A673 (cell line): ENCODE measurements around the gene ACAT2.
"Not testable (repeated sequence)": the region's sequence is repeated elsewhere in the genome, so short reads cannot be mapped to it uniquely, and the experiment has no call there.

ENCODE experiments used
- EZH2 ChIP-seq: fragments of 200-600 bp; sonication (generic); IDR thresholded peaks from 2 replicates; pipeline ENCODE4 v1.6.1; 2017; ENCODE audit warnings: borderline replicate concordance, low read depth, mild to moderate bottlenecking, mixed read lengths, antibody characterized with exemption, low read length; ENCODE audit not compliant: poor library complexity, severe bottlenecking
- TF ChIP-seq, protein P1 (sequence below): fragments of 300-800, 200-600 bp; sonication (generic); conservative IDR thresholded peaks from 2 replicates; pipeline ENCODE4 v1.5.1; 2017; ENCODE audit warnings: low read depth, mild to moderate bottlenecking, antibody characterized with exemption, low read length, moderate library complexity, mixed read lengths

DNA sequence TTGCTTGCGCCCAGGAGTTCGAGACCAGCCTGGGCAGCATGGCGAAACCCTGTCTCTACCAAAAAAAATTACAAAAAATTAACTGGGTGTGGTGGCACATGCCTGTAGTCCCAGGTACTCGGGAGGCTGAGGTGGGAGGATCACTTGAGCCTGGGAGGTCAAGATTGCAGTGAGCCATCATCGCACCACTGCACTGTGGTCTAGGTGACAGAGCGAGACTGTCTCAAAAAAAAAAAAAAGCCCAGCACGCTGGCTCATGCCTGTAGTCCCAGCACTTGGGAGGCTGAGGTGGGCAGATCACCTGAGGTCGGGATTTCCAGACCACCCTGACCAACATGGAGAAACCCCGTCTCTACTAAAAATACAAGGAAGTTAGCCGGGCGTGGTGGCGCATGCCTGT lies 28.4 kb upstream of the ACAT2 start:
- TF ChIP-seq, protein P1, sequence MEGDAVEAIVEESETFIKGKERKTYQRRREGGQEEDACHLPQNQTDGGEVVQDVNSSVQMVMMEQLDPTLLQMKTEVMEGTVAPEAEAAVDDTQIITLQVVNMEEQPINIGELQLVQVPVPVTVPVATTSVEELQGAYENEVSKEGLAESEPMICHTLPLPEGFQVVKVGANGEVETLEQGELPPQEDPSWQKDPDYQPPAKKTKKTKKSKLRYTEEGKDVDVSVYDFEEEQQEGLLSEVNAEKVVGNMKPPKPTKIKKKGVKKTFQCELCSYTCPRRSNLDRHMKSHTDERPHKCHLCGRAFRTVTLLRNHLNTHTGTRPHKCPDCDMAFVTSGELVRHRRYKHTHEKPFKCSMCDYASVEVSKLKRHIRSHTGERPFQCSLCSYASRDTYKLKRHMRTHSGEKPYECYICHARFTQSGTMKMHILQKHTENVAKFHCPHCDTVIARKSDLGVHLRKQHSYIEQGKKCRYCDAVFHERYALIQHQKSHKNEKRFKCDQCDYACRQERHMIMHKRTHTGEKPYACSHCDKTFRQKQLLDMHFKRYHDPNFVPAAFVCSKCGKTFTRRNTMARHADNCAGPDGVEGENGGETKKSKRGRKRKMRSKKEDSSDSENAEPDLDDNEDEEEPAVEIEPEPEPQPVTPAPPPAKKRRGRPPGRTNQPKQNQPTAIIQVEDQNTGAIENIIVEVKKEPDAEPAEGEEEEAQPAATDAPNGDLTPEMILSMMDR, result not testable (repeated sequence)
- not testable (repeated sequence) for TF ChIP-seq EZH2
